HepG2 (cell line): ENCODE measurements around the gene ZNF561. TPM values are rescaled to one million over a fixed set of nuclear protein-coding genes. Genes with fewer than 3 reads are reported as not detected.

Experiments
- EED ChIP-seq: sonication (generic); formaldehyde crosslinking; IDR thresholded peaks from 2 replicates; pipeline ENCODE4 v1.5.0; 2020; ENCODE audit warnings: mild to moderate bottlenecking, missing genetic modification reagents
- HNRNPUL1 ChIP-seq: fragments of 200-400 bp; formaldehyde crosslinking; IDR thresholded peaks from 2 replicates; pipeline ENCODE4 v1.6.1; 2017; ENCODE audit warnings: low read depth, mild to moderate bottlenecking, low read length, moderate library complexity
- MED13 ChIP-seq: sonication (generic); formaldehyde crosslinking; IDR thresholded peaks from 2 replicates; pipeline ENCODE4 v1.5.0; 2020; ENCODE audit warnings: missing genetic modification reagents
- NFKBIZ ChIP-seq: IDR thresholded peaks from 2 replicates; pipeline ENCODE4 v1.6.1; 2018; ENCODE audit warnings: missing genetic modification reagents, missing compliant biosample characterization
- NR2F6 ChIP-seq, 2 experiments: IDR thresholded peaks; 2 replicates each; pipeline ENCODE4 v1.6.1; 2016; ENCODE audit warnings: antibody characterized with exemption in 1 of 2, mild to moderate bottlenecking in 1 of 2
- PHF21A ChIP-seq: sonication (generic); formaldehyde crosslinking; IDR thresholded peaks from 2 replicates; pipeline ENCODE4 v1.5.0; 2020; ENCODE audit warnings: mild to moderate bottlenecking, missing genetic modification reagents
- PHF5A ChIP-seq: IDR thresholded peaks from one replicate; pipeline ENCODE4 v1.6.1; 2018; ENCODE audit warnings: low read depth, missing genetic modification reagents; ENCODE audit not compliant: unreplicated experiment
- PREB ChIP-seq: sonication (generic); formaldehyde crosslinking; IDR thresholded peaks from 2 replicates; pipeline ENCODE4 v1.4.0; 2020; ENCODE audit warnings: missing genetic modification reagents
- RERE ChIP-seq: IDR thresholded peaks from 2 replicates; pipeline ENCODE4 v1.6.1; 2016; ENCODE audit warnings: low read depth, missing genetic modification reagents, missing compliant biosample characterization
- SNAPC2 ChIP-seq: sonication (generic); formaldehyde crosslinking; IDR thresholded peaks from 2 replicates; pipeline ENCODE4 v1.8.1; 2022; ENCODE audit warnings: mild to moderate bottlenecking, missing genetic modification reagents
- SNAPC4 ChIP-seq: sonication (generic); formaldehyde crosslinking; IDR thresholded peaks from 2 replicates; pipeline ENCODE4 v1.4.0; 2020; ENCODE audit warnings: mild to moderate bottlenecking, missing genetic modification reagents
- ZBTB25 ChIP-seq: IDR thresholded peaks from 2 replicates; pipeline ENCODE4 v1.6.1; 2018; ENCODE audit warnings: missing genetic modification reagents
- ZMYM4 ChIP-seq: sonication (generic); formaldehyde crosslinking; IDR thresholded peaks from 2 replicates; pipeline ENCODE4 v1.8.1; 2023; ENCODE audit warnings: mild to moderate bottlenecking, missing genetic modification reagents
- ZNF10 ChIP-seq: sonication (generic); formaldehyde crosslinking; IDR thresholded peaks from 2 replicates; pipeline ENCODE4 v1.4.0; 2020; ENCODE audit warnings: mild to moderate bottlenecking, low read depth, missing genetic modification reagents, borderline replicate concordance
- ZNF496 ChIP-seq: sonication (generic); formaldehyde crosslinking; IDR thresholded peaks from 2 replicates; pipeline ENCODE4 v1.8.1; 2023; ENCODE audit warnings: mild to moderate bottlenecking, moderate library complexity, missing genetic modification reagents; ENCODE audit not compliant: insufficient replicate concordance
- ZNF549 ChIP-seq: sonication (generic); formaldehyde crosslinking; IDR thresholded peaks from 2 replicates; pipeline ENCODE4 v1.5.0; 2020; ENCODE audit warnings: missing genetic modification reagents
- polyA plus RNA-seq, 8 experiments: library from polyadenylated mRNA; depleted of rRNA in 3 of 8; stranded (reverse) in 7 of 8; unstranded in 1 of 8; fragments of >200 nt; fragmentation: Illumina TruSeq in 4 of 8; extraction: Trizol in 4 of 8; gene quantifications; 2 replicates each; pipeline versions ENCODE4 v1.2.1 to v1.2.3, GENCODE V29; 2011 to 2016; ENCODE audit warnings: low read depth in 4 of 8, missing spikeins in 1 of 8, mixed read lengths in 1 of 8; ENCODE audit not compliant: insufficient read depth in 1 of 8
- total RNA-seq, 5 experiments: library from RNA; depleted of rRNA; stranded (reverse); fragments of >200 nt; fragmentation: Illumina TruSeq; extraction: Trizol; gene quantifications; 2 replicates each; pipeline ENCODE4 v1.2.3, GENCODE V29; 2016; ENCODE audit warnings: low read depth in 1 of 5

The ZNF561 gene
- total and polyA plus RNA-seq, 2 of the 13 experiments (the other 11 are each of a cell fraction or from before 2014, with no cell fraction given): 19.8 to 35.1 TPM

GRCh38 chr19:9621156-9622037 is at the start of gene ZNF561 (continued):
- TF ChIP-seq RERE (CRISPR knock-in tag) (no peak), ZBTB25 (CRISPR knock-in tag) (no peak), MED13 (CRISPR knock-in tag) (peak; percentile 50; the same call in 1 of the 2 replicates), NR2F6 (IDR thresholded peaks at IDR 0.05) (0 out of 2 replicates have a peak, but pooled peaks have one; percentile 47), NR2F6 (CRISPR knock-in tag; IDR thresholded peaks at IDR 0.05) (no peak), ZNF549 (no peak), NFKBIZ (0 out of 2 replicates have a peak, but pooled peaks have one; percentile 22), SNAPC2 (CRISPR knock-in tag) (no peak), HNRNPUL1 (no peak), SNAPC4 (peak; percentile 57; the same call in 1 of the 2 replicates), ZMYM4 (CRISPR knock-in tag) (peak; percentile 37; the same call in 1 of the 2 replicates), PREB (no peak), EED (CRISPR knock-in tag) (no peak), PHF5A (CRISPR knock-in tag) (no peak), ZNF10 (CRISPR knock-in tag) (no peak), PHF21A (CRISPR knock-in tag) (0 out of 2 replicates have a peak, but pooled peaks have one; percentile 19), ZNF496 (CRISPR knock-in tag) (no peak)
